MCF 10A (cell line): ENCODE measurements around the gene TEX53. TPM values are rescaled to one million over a fixed set of nuclear protein-coding genes. Genes with fewer than 3 reads are reported as not detected.
A peak's percentile ranks its signal among the peaks of the same experiment; 100 is the strongest.

Experiments used
- BruUV-seq: library from RNA; stranded (reverse); fragments of 400-500 nt; replicated peaks from 2 replicates; lab custom pipeline; 2021; lab: Mats Ljungman, UMichigan
- CTCF ChIA-PET: fragments of 300-600 bp; sonication (Branson Sonifier 250); formaldehyde crosslinking; extraction: SDS; loops from one replicate; lab custom pipeline; 2021; ENCODE audit warnings: antibody characterized with exemption, inconsistent platforms; lab: Yijun Ruan, JAX
- POLR2A ChIA-PET: fragments of 300-600, 350-650 bp; sonication (Branson Sonifier 250); formaldehyde crosslinking; extraction: SDS; loops from one replicate; lab custom pipeline; 2020; ENCODE audit warnings: antibody characterized with exemption, inconsistent platforms; lab: Yijun Ruan, JAX
- DNase-seq: peaks from one replicate; pipeline ENCODE4 v3.0.0-alpha.2; 2018; ENCODE audit not compliant: unreplicated experiment
- H3K27ac Mint-ChIP-seq: one replicate; pipeline ENCODE4 v1.8.0; 2022; ENCODE audit warnings: mild to moderate bottlenecking, low read depth, mixed read lengths; ENCODE audit not compliant: unreplicated experiment
- H3K27me3 Mint-ChIP-seq: one replicate; pipeline ENCODE4 v1.8.0; 2022; ENCODE audit warnings: mixed read lengths; ENCODE audit not compliant: insufficient read depth, unreplicated experiment
- H3K36me3 Mint-ChIP-seq: one replicate; pipeline ENCODE4 v1.8.0; 2022; ENCODE audit warnings: mild to moderate bottlenecking, moderate library complexity, mixed read lengths; ENCODE audit not compliant: insufficient read depth, unreplicated experiment
- H3K4me1 Mint-ChIP-seq: one replicate; pipeline ENCODE4 v1.8.0; 2022; ENCODE audit warnings: mixed read lengths; ENCODE audit not compliant: insufficient read depth, unreplicated experiment
- H3K4me3 Mint-ChIP-seq: one replicate; pipeline ENCODE4 v1.8.0; 2022; ENCODE audit warnings: mild to moderate bottlenecking, moderate library complexity, mixed read lengths; ENCODE audit not compliant: unreplicated experiment
- H3K9me3 Mint-ChIP-seq: one replicate; pipeline ENCODE4 v1.8.0; 2022; ENCODE audit warnings: mixed read lengths; ENCODE audit not compliant: unreplicated experiment
- CTCF ChIP-seq: fragments of 200-600 bp; IDR thresholded peaks from one replicate; pipeline ENCODE4 v1.8.0; 2022; ENCODE audit warnings: antibody characterized with exemption, mild to moderate bottlenecking; ENCODE audit not compliant: unreplicated experiment
- intact Hi-C: fragments of 100-400 bp; cut with micrococcal nuclease; formaldehyde crosslinking; loops from 2 replicates; pipeline ENCODE4 v1.14.1; 2022
- total RNA-seq: library from RNA; stranded (reverse); gene quantifications from 2 replicates; pipeline ENCODE4 v1.2.3, GENCODE V29; 2022

Gene TEX53
- total RNA-seq, 1 experiment from 2014 or later, result not detected

GRCh38 chr9:114676901-114677300, 19.3 kb upstream of the TEX53 start:
- Mint-ChIP-seq H3K4me1 (peaks cover 52% of the 10 kb centered on the region), H3K36me3 (no peaks in the 10 kb centered on the region), H3K27me3 (no peaks in the 10 kb centered on the region), H3K4me3 (no peak overlapping the region), H3K27ac (peak overlapping the region; percentile 74), H3K9me3 (peaks cover 8% of the 10 kb centered on the region)
- no peak for DNase-seq
- TF ChIP-seq CTCF, result no peak
- ChIA-PET POLR2A (interaction anchor here (0.6 to 2.4 kb wide), 14 partner anchors 11 to 295 kb away, joined by 3 to 10 read pairs (median 3); partner anchors contain the start of gene ATP6V1G1), CTCF (interaction anchor here (0.6 to 9.3 kb wide), 13 partner anchors 16 to 848 kb away, joined by 3 to 250 read pairs (median 7); no protein-coding TSS in a partner anchor)
- intact Hi-C loops, result loop anchor here (10.0 kb wide), 1 partner anchor 548 kb away; no protein-coding TSS in a partner anchor
- BruUV-seq, result no TSS peak

- peak; percentile 45 for DNase-seq
- TF ChIP-seq CTCF, result no peak
- intact Hi-C loops, result loop anchor here (10.0 kb wide), 1 partner anchor 550 kb away; no protein-coding TSS in a partner anchor
- Mint-ChIP-seq H3K27ac (peak overlapping the region; percentile 3), H3K27me3 (no peaks in the 10 kb centered on the region), H3K4me1 (peaks cover 47% of the 10 kb centered on the region), H3K36me3 (no peaks in the 10 kb centered on the region), H3K4me3 (no peak overlapping the region), H3K9me3 (peaks cover 13% of the 10 kb centered on the region)
- ChIA-PET POLR2A (interaction anchor here (1.3 kb wide), 1 partner anchor 232 kb away, joined by 4 read pairs; no protein-coding TSS in a partner anchor), CTCF (interaction anchor here (0.6 to 9.3 kb wide), 10 partner anchors 14 to 340 kb away, joined by 3 to 250 read pairs (median 10); no protein-coding TSS in a partner anchor)
- BruUV-seq, result no TSS peak
These were observed 17.4 kb upstream of the TEX53 start for GRCh38 chr9:114674798-114675540.

GRCh38 chr9:114674076-114674797, 16.6 kb upstream of the TEX53 start:
- Mint-ChIP-seq H3K27me3 (no peaks in the 10 kb centered on the region), H3K9me3 (peaks cover 13% of the 10 kb centered on the region), H3K36me3 (no peaks in the 10 kb centered on the region), H3K4me3 (no peak overlapping the region), H3K4me1 (peaks cover 45% of the 10 kb centered on the region), H3K27ac (peak overlapping the region; percentile 3)
- no TSS peak for BruUV-seq
- ChIA-PET POLR2A (no interaction called here), CTCF (interaction anchor here (0.7 to 8.7 kb wide), 6 partner anchors 13 to 296 kb away, joined by 3 to 59 read pairs (median 8); no protein-coding TSS in a partner anchor)
- no peak for TF ChIP-seq CTCF
- DNase-seq, result no peak
- intact Hi-C loops, result loop anchor here (10.0 kb wide), 1 partner anchor 551 kb away; no protein-coding TSS in a partner anchor

- peaks cover 13% of the 10 kb centered on the region for H3K9me3 Mint-ChIP-seq
- ChIA-PET POLR2A (no interaction called here), CTCF (interaction anchor here (0.6 to 8.7 kb wide), 7 partner anchors 9 to 344 kb away, joined by 3 to 59 read pairs (median 4); partner anchors contain the start of gene TEX48)
- no peaks in the 10 kb centered on the region for H3K27me3 Mint-ChIP-seq
- no TSS peak for BruUV-seq
- H3K27ac Mint-ChIP-seq, result no peak overlapping the region
- H3K4me3 Mint-ChIP-seq, result no peak overlapping the region
- intact Hi-C loops, result loop anchor here (10.0 kb wide), 1 partner anchor 553 kb away; no protein-coding TSS in a partner anchor
- peaks cover 19% of the 10 kb centered on the region for H3K4me1 Mint-ChIP-seq
- DNase-seq, result no peak
- TF ChIP-seq CTCF, result no peak
- H3K36me3 Mint-ChIP-seq, result no peaks in the 10 kb centered on the region
These were observed 14.0 kb upstream of the TEX53 start for GRCh38 chr9:114671605-114672004.
